Caco-2 (cell line): ENCODE data around the gene KCNV2. TPM values are rescaled to one million over a fixed set of nuclear protein-coding genes. Genes with fewer than 3 reads are reported as not detected.

Experiments
- BruUV-seq: library from RNA; stranded (reverse); fragments of 400-500 nt; replicated peaks from 2 replicates; lab custom pipeline; 2021; lab: Mats Ljungman, UMichigan
- CTCF ChIA-PET: fragments of 300-600 bp; sonication (Branson Sonifier 250); formaldehyde crosslinking; loops from one replicate; lab custom pipeline; 2022; ENCODE audit warnings: antibody characterized with exemption; lab: Charles Lee
- POLR2A ChIA-PET: fragments of 300-600 bp; sonication (Branson Sonifier 250); formaldehyde crosslinking; loops from one replicate; lab custom pipeline; 2022; ENCODE audit warnings: antibody characterized with exemption; lab: Charles Lee
- DNase-seq, 2 experiments: peaks; one replicate each; pipeline versions ENCODE4 v3.0.0 to v3.0.0-alpha.2; 2020 to 2022
- H3K27me3 ChIP-seq: replicated peaks from 2 replicates; pipeline ENCODE4 v1.6.0; 2011; ENCODE audit warnings: low read length; ENCODE audit not compliant: control insufficient read depth, insufficient read depth
- H3K36me3 ChIP-seq: 2 replicates; pipeline ENCODE4 v1.5.1; 2011; ENCODE audit warnings: low read length; ENCODE audit not compliant: control insufficient read depth, insufficient read depth
- H3K4me1 ChIP-seq: fragments of 250-450 bp; sonication (Bioruptor Pico); 2 replicates; pipeline ENCODE4 v1.5.1; 2020; ENCODE audit warnings: mild to moderate bottlenecking
- H3K4me3 ChIP-seq: 2 replicates; pipeline ENCODE4 v1.5.1; 2011; ENCODE audit warnings: low read depth, mild to moderate bottlenecking, control low read depth, low read length
- H3K9me3 ChIP-seq: fragments of 250-450 bp; sonication (Bioruptor Pico); 2 replicates; pipeline ENCODE4 v1.5.1; 2020; ENCODE audit warnings: mild to moderate bottlenecking, moderate library complexity
- H3K27ac Mint-ChIP-seq: one replicate; pipeline ENCODE4 v1.8.0; 2022; ENCODE audit warnings: mixed read lengths; ENCODE audit not compliant: unreplicated experiment
- H3K27me3 Mint-ChIP-seq: one replicate; pipeline ENCODE4 v1.8.0; 2022; ENCODE audit warnings: mixed read lengths; ENCODE audit not compliant: insufficient read depth, unreplicated experiment
- H3K36me3 Mint-ChIP-seq: one replicate; pipeline ENCODE4 v1.8.0; 2022; ENCODE audit warnings: mild to moderate bottlenecking, mixed read lengths; ENCODE audit not compliant: insufficient read depth, unreplicated experiment
- H3K4me1 Mint-ChIP-seq: one replicate; pipeline ENCODE4 v1.8.0; 2022; ENCODE audit warnings: low read depth, mixed read lengths; ENCODE audit not compliant: unreplicated experiment
- H3K4me3 Mint-ChIP-seq: one replicate; pipeline ENCODE4 v1.8.0; 2022; ENCODE audit warnings: mild to moderate bottlenecking, moderate library complexity, mixed read lengths; ENCODE audit not compliant: unreplicated experiment
- H3K9me3 Mint-ChIP-seq: one replicate; pipeline ENCODE4 v1.8.0; 2022; ENCODE audit warnings: mixed read lengths; ENCODE audit not compliant: unreplicated experiment
- intact Hi-C: fragments of 100-400 bp; cut with micrococcal nuclease; formaldehyde crosslinking; loops from one replicate; pipeline ENCODE4 v1.10.0; 2022; ENCODE audit not compliant: unreplicated experiment
- total RNA-seq: library from RNA; stranded (reverse); gene quantifications from 2 replicates; pipeline ENCODE4 v1.2.3, GENCODE V29; 2022
- TF ChIP-seq, protein P1 (sequence below), 2 experiments: fragments of 200-600 bp in 1 of 2; IDR thresholded peaks; 1 replicate in 1 of 2; 2 replicates in 1 of 2; pipeline versions ENCODE4 v1.5.1 to v1.8.0; 2011 to 2022; ENCODE audit warnings: antibody characterized with exemption in 1 of 2, control low read depth in 1 of 2, inconsistent platforms in 1 of 2, low read depth in 1 of 2, low read length in 1 of 2, mild to moderate bottlenecking in 1 of 2, moderate library complexity in 1 of 2; ENCODE audit not compliant: insufficient read depth in 1 of 2, severe bottlenecking in 1 of 2, unreplicated experiment in 1 of 2

KCNV2 gene
- total RNA-seq, 1 experiment from 2014 or later: not detected

- Mint-ChIP-seq H3K27ac (no peak overlapping the region), H3K27me3 (no peaks in the 10 kb centered on the region), H3K4me3 (no peak overlapping the region), H3K36me3 (no peaks in the 10 kb centered on the region), H3K9me3 (no peaks in the 10 kb centered on the region), H3K4me1 (no peaks in the 10 kb centered on the region)
- Histone ChIP-seq H3K9me3 (no peaks in the 10 kb centered on the region), H3K4me1 (no peaks in the 10 kb centered on the region), H3K27me3 (no peaks in the 10 kb centered on the region), H3K36me3 (no peaks in the 10 kb centered on the region), H3K4me3 (no peak overlapping the region)
- intact Hi-C loops: loop anchor here (5.0 kb wide), 1 partner anchor 43 kb away; no protein-coding TSS in a partner anchor
- TF ChIP-seq, protein P1, sequence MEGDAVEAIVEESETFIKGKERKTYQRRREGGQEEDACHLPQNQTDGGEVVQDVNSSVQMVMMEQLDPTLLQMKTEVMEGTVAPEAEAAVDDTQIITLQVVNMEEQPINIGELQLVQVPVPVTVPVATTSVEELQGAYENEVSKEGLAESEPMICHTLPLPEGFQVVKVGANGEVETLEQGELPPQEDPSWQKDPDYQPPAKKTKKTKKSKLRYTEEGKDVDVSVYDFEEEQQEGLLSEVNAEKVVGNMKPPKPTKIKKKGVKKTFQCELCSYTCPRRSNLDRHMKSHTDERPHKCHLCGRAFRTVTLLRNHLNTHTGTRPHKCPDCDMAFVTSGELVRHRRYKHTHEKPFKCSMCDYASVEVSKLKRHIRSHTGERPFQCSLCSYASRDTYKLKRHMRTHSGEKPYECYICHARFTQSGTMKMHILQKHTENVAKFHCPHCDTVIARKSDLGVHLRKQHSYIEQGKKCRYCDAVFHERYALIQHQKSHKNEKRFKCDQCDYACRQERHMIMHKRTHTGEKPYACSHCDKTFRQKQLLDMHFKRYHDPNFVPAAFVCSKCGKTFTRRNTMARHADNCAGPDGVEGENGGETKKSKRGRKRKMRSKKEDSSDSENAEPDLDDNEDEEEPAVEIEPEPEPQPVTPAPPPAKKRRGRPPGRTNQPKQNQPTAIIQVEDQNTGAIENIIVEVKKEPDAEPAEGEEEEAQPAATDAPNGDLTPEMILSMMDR (IDR thresholded peaks at IDR 0.05; ENCODE audit: insufficient read depth in 1 of 2, low read depth in 1 of 2, low read length in 1 of 2, severe bottlenecking in 1 of 2, unreplicated experiment in 1 of 2): no peak
- ChIA-PET POLR2A (no interaction called here), CTCF (no interaction called here)
- BruUV-seq: no TSS peak
- no peak for DNase-seq
These were observed 38.3 kb upstream of the KCNV2 start for GRCh38 chr9:2679011-2679410.

- TF ChIP-seq, protein P1 (IDR thresholded peaks at IDR 0.05; ENCODE audit: insufficient read depth in 1 of 2, low read depth in 1 of 2, low read length in 1 of 2, severe bottlenecking in 1 of 2, unreplicated experiment in 1 of 2): no peak
- Histone ChIP-seq H3K27me3 (no peaks in the 10 kb centered on the region), H3K36me3 (no peaks in the 10 kb centered on the region), H3K4me3 (no peak overlapping the region), H3K4me1 (no peaks in the 10 kb centered on the region), H3K9me3 (no peaks in the 10 kb centered on the region)
- POLR2A ChIA-PET: no interaction called here
- Mint-ChIP-seq H3K27me3 (no peaks in the 10 kb centered on the region), H3K4me1 (no peaks in the 10 kb centered on the region), H3K27ac (no peak overlapping the region), H3K9me3 (no peaks in the 10 kb centered on the region), H3K36me3 (no peaks in the 10 kb centered on the region), H3K4me3 (no peak overlapping the region)
- intact Hi-C loops: no loop called here
- DNase-seq: no peak
- CTCF ChIA-PET: no interaction called here
- no TSS peak for BruUV-seq
These were observed 35.3 kb upstream of the KCNV2 start for GRCh38 chr9:2681981-2682380.

DNA sequence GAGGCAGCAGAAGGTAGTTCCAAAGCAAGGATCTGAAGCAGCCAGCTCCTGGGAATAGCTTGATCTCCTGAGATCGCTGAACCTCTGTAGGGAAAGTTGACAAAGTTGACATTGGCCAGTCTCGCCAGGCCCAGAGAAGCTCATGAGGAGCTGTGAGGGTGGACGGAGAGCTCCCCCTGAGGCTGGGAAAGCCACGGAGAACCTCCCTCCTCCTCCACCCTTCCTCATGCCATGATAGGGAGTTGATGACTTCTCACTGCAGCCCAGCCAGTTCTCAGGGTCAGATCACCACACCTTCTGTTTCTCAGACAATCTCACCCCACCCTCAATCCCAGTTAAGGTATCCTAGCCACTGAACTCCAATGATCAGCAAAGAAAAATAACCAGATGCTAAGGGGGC, 30.4 kb upstream of the KCNV2 start:
- BruUV-seq: no TSS peak
- no peaks in the 10 kb centered on the region for H3K9me3 ChIP-seq
- no peaks in the 10 kb centered on the region for H3K27me3 ChIP-seq
- Mint-ChIP-seq H3K9me3 (no peaks in the 10 kb centered on the region), H3K27ac (no peak overlapping the region), H3K36me3 (no peaks in the 10 kb centered on the region), H3K4me3 (no peak overlapping the region), H3K27me3 (no peaks in the 10 kb centered on the region), H3K4me1 (peaks cover 15% of the 10 kb centered on the region)
- no peak overlapping the region for H3K4me3 ChIP-seq
- ChIA-PET POLR2A (no interaction called here), CTCF (no interaction called here)
- H3K4me1 ChIP-seq: peaks cover 7% of the 10 kb centered on the region; the same call in 1 of the 2 replicates
- DNase-seq: no peak
- intact Hi-C loops: no loop called here
- H3K36me3 ChIP-seq: no peaks in the 10 kb centered on the region
- TF ChIP-seq, protein P1 (IDR thresholded peaks at IDR 0.05; ENCODE audit: insufficient read depth in 1 of 2, low read depth in 1 of 2, low read length in 1 of 2, severe bottlenecking in 1 of 2, unreplicated experiment in 1 of 2): no peak
